Activated CD8-positive, alpha-beta memory T cell treated with anti-CD3 and anti-CD28 coated beads, Interleukin-2, amount 50 U/mL, for 24 hours (primary cell): ENCODE measurements around the gene PLPPR3.
"Not testable (repeated sequence)": the region's sequence is repeated elsewhere in the genome, so short reads cannot be mapped to it uniquely, and the experiment has no call there.

Experiments used
- DNase-seq: peaks from one replicate; pipeline ENCODE4 v3.0.0-alpha.2; 2020; ENCODE audit errors: extremely low read depth

PLPPR3 gene

GRCh38 chr19:829129-829758, 7.5 kb upstream of the PLPPR3 start:
- DNase-seq = no peak

GRCh38 chr19:827710-828321, 6.1 kb upstream of the PLPPR3 start, which contains the start of gene AZU1:
Gene AZU1, plus strand, starts transcription at chr19:827837. Its CDS starts 10 bp downstream, at chr19:827847.
- no peak for DNase-seq

GRCh38 chr19:827314-827709, 5.6 kb upstream of the PLPPR3 start:
- no peak for DNase-seq

- DNase-seq = no peak
Measured at GRCh38 chr19:825897-826644, 4.3 kb upstream of the PLPPR3 start.

GRCh38 chr19:824885-825284, 3.1 kb upstream of the PLPPR3 start:
- DNase-seq = no peak

GRCh38 chr19:823565-824121, 1.9 kb upstream of the PLPPR3 start:
- no peak for DNase-seq

GRCh38 chr19:821231-821824, 427 bp downstream of the PLPPR3 start:
- DNase-seq = no peak

GRCh38 chr19:820212-820611, 1.5 kb downstream of the PLPPR3 start:
- not testable (repeated sequence) for DNase-seq

- DNase-seq = no peak
Measured at GRCh38 chr19:816500-816857, 5.3 kb downstream of the PLPPR3 start.

GRCh38 chr19:815775-816499, 5.8 kb downstream of the PLPPR3 start:
- no peak for DNase-seq

- DNase-seq = no peak
Measured at GRCh38 chr19:815079-815774, 6.5 kb downstream of the PLPPR3 start.

- DNase-seq = no peak
Measured at GRCh38 chr19:814152-815078, 7.3 kb downstream of the PLPPR3 start.

GRCh38 chr19:813219-814151, 8.3 kb downstream of the PLPPR3 start:
- no peak for DNase-seq

GRCh38 chr19:812747-813218, 9.0 kb downstream of the PLPPR3 start:
- no peak for DNase-seq

GRCh38 chr19:812049-812746, 9.6 kb downstream of the PLPPR3 start:
- no peak for DNase-seq

- no peak for DNase-seq
Measured at GRCh38 chr19:811506-812048, 10.2 kb downstream of the PLPPR3 start.

- DNase-seq = no peak
Measured at GRCh38 chr19:810883-811489, 10.8 kb downstream of the PLPPR3 start.
